ENCODE results near the gene NRIP1.

Gene NRIP1

DNA sequence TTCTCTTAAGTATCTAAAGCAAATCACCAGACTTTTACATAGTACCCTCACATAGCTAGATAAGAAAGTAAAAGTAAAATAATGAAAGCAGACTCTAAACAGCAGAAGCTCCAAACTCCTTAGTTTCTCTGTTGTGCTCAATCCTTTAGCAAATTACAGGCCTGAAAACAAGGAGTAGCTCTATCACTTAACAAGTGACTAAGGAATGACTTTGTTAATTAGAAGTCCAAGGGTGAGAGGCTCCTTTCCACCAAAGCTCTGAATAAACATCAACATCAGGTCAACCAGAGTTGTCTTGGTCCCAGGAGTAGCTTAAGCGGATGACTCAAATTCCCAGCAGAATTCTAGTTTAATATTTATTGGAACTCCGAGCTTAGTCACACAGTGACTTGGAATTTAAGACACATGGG, 5.9 kb downstream of the NRIP1 start:
- Histone ChIP-seq H3K4me1 (ENCODE audit: control insufficient read depth in 2 of 2, insufficient read depth in 2 of 2, low read length in 2 of 2) (peaks cover 38 to 79% of the 10 kb centered on the region in 2 donors), H3K36me3 (ENCODE audit: control insufficient read depth in 2 of 2, insufficient read depth in 2 of 2, low read length in 2 of 2) (no peaks in the 10 kb centered on the region), H3K4me3 (ENCODE audit: low read length in 2 of 2) (peak overlapping the region; percentile 1 to 60), H3K27ac (ENCODE audit: low read depth in 2 of 2, low read length in 2 of 2) (peak overlapping the region; percentile 38 to 53), H3K9me3 (ENCODE audit: control insufficient read depth in 2 of 2, low read length in 2 of 2) (no peaks in the 10 kb centered on the region), H3K9ac (ENCODE audit: low read depth in 1 of 2, low read length in 2 of 2) (peak overlapping the region; percentile 9 to 45), H3K27me3 (ENCODE audit: control insufficient read depth in 2 of 2, insufficient read depth in 2 of 2, low read length in 2 of 2) (no peaks in the 10 kb centered on the region)

DNA sequence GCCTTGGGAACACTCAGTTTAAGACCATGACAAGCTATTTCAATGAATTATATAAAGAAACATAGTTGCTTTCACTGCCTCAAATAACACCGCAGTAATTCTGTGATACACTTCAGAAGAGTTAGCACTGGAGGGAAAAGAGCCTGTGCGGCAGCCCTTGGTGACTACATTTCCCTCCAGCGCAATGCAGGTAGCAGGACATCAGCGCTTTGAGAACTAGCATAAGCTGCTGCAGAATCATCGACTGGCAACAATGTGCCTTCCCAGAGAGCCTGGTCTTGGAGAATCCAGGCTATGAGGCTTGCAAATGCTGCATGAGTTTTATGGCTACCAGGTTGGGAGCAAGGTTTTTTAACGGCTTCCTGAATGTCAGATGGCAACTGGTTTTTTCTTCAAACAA, 7.5 kb downstream of the NRIP1 start:
- peak overlapping the region; percentile 60 to 79 for H3K27ac ChIP-seq (ENCODE audit: low read depth in 2 of 2, low read length in 2 of 2)
- H3K36me3 ChIP-seq (ENCODE audit: control insufficient read depth in 2 of 2, insufficient read depth in 2 of 2, low read length in 2 of 2) = no peaks in the 10 kb centered on the region
- peaks cover 40 to 82% of the 10 kb centered on the region in 2 donors for H3K4me1 ChIP-seq (ENCODE audit: control insufficient read depth in 2 of 2, insufficient read depth in 2 of 2, low read length in 2 of 2)
- H3K4me3 ChIP-seq (ENCODE audit: low read length in 2 of 2) = peak overlapping the region; percentile 18 to 43
- H3K9me3 ChIP-seq (ENCODE audit: control insufficient read depth in 2 of 2, low read length in 2 of 2) = no peaks in the 10 kb centered on the region
- no peaks in the 10 kb centered on the region for H3K27me3 ChIP-seq (ENCODE audit: control insufficient read depth in 2 of 2, insufficient read depth in 2 of 2, low read length in 2 of 2)
- peak overlapping the region; percentile 10 to 28 for H3K9ac ChIP-seq (ENCODE audit: low read depth in 1 of 2, low read length in 2 of 2)

DNA sequence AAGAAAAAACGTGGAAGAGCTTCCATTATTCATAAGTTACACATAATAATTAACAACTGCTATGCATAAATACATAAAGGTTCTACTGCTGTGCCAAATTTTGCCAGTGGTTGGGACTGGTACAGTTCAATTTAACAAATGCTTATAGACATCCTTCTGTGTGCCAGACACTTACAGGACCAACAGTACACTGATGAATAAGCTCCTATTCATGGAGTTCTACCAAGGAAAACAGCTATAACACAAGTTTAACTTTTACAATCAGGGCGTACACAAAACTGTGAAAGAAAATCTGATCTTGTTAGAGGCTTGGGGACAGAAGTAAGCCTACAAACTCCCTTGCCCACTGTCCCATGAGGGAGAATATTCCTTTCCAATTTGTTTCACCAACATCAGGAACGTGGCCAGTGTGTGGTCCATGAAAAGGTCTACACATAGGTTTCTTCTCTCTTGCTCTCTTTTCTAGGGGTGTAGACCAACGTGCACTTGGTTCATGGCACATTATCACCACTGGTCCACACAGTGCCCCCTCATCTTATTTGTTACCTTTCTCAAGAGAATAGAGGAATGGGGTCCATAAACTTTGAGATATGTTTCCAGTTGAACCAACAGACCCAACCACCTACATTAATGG, 10.1 kb downstream of the NRIP1 start:
- H3K36me3 ChIP-seq (ENCODE audit: control insufficient read depth in 2 of 2, insufficient read depth in 2 of 2, low read length in 2 of 2) = no peaks in the 10 kb centered on the region
- H3K9ac ChIP-seq (ENCODE audit: low read depth in 1 of 2, low read length in 2 of 2) = no peak overlapping the region
- H3K9me3 ChIP-seq (ENCODE audit: control insufficient read depth in 2 of 2, low read length in 2 of 2) = no peaks in the 10 kb centered on the region
- peak overlapping the region in 1 of 2 donors; percentile 4 for H3K4me3 ChIP-seq (ENCODE audit: low read length in 2 of 2)
- no peaks in the 10 kb centered on the region for H3K27me3 ChIP-seq (ENCODE audit: control insufficient read depth in 2 of 2, insufficient read depth in 2 of 2, low read length in 2 of 2)
- H3K27ac ChIP-seq (ENCODE audit: low read depth in 2 of 2, low read length in 2 of 2) = peak overlapping the region; percentile 29 to 60
- H3K4me1 ChIP-seq (ENCODE audit: control insufficient read depth in 2 of 2, insufficient read depth in 2 of 2, low read length in 2 of 2) = peaks cover 51 to 81% of the 10 kb centered on the region in 2 donors

DNA sequence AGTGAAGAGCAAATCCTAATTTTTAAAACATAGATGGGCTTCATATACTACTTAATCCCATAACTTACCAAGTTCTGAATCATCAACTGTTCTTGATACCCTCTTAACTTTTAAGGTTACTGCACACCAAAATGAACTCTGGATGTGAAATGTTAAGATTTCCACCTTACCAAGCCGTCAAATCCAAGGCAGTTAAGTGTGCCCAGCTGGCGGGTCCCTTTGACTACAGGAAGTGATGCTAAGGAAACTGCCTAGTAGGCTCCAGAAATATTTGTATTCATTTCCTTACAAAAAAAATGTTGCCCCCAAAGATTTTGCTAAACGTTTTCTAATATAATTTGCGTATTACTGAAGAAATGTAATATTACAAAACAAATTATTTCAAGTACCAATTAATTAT, 10.7 kb downstream of the NRIP1 start:
- H3K27me3 ChIP-seq (ENCODE audit: control insufficient read depth in 2 of 2, insufficient read depth in 2 of 2, low read length in 2 of 2) = no peaks in the 10 kb centered on the region
- peak overlapping the region in 1 of 2 donors; percentile 60 for H3K27ac ChIP-seq (ENCODE audit: low read depth in 2 of 2, low read length in 2 of 2)
- no peak overlapping the region for H3K9ac ChIP-seq (ENCODE audit: low read depth in 1 of 2, low read length in 2 of 2)
- H3K4me1 ChIP-seq (ENCODE audit: control insufficient read depth in 2 of 2, insufficient read depth in 2 of 2, low read length in 2 of 2) = peaks cover 51 to 80% of the 10 kb centered on the region in 2 donors
- no peak overlapping the region for H3K4me3 ChIP-seq (ENCODE audit: low read length in 2 of 2)
- no peaks in the 10 kb centered on the region for H3K9me3 ChIP-seq (ENCODE audit: control insufficient read depth in 2 of 2, low read length in 2 of 2)
- no peaks in the 10 kb centered on the region for H3K36me3 ChIP-seq (ENCODE audit: control insufficient read depth in 2 of 2, insufficient read depth in 2 of 2, low read length in 2 of 2)

DNA sequence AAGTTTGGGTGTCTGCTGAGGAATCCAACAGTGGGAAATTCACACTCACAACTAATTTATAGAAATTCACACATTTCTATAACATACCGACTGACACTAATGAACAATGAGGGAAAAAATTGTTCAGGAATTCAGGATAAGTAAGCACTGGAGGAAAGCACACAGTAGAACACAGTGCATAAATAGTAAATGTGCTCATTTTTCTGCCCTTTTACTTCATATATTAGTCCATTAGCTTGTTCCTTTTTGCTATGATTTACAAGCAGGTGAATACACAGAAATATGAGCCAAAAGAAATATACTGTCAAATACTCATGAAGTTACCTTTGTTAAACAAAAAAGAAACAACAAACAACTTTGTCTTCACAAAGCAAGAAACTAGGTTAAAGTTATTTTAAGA, 11.3 kb downstream of the NRIP1 start:
- Histone ChIP-seq H3K27me3 (ENCODE audit: control insufficient read depth in 2 of 2, insufficient read depth in 2 of 2, low read length in 2 of 2) (no peaks in the 10 kb centered on the region), H3K9ac (ENCODE audit: low read depth in 1 of 2, low read length in 2 of 2) (peak overlapping the region in 1 of 2 donors; percentile 35), H3K9me3 (ENCODE audit: control insufficient read depth in 2 of 2, low read length in 2 of 2) (no peaks in the 10 kb centered on the region), H3K4me3 (ENCODE audit: low read length in 2 of 2) (peak overlapping the region in 1 of 2 donors; percentile 8), H3K36me3 (ENCODE audit: control insufficient read depth in 2 of 2, insufficient read depth in 2 of 2, low read length in 2 of 2) (no peaks in the 10 kb centered on the region), H3K4me1 (ENCODE audit: control insufficient read depth in 2 of 2, insufficient read depth in 2 of 2, low read length in 2 of 2) (peaks cover 48 to 78% of the 10 kb centered on the region in 2 donors), H3K27ac (ENCODE audit: low read depth in 2 of 2, low read length in 2 of 2) (peak overlapping the region; percentile 48 to 50)

DNA sequence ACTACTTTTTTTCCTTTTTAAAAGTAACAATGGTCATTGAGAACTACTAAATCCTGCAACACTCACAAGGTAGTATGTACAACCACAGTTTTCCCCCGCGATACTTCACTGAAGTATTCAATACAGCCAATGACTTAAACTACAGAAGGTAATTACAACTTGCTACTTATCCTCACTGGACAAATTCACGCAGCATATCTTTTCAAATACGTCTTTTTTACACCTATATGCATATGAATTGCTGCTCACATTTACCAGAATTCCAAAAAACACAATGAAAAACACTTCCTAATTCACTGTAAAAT, 12.4 kb downstream of the NRIP1 start:
- H3K9ac ChIP-seq (ENCODE audit: low read depth in 1 of 2, low read length in 2 of 2) = peak overlapping the region in 1 of 2 donors; percentile 39
- no peaks in the 10 kb centered on the region for H3K9me3 ChIP-seq (ENCODE audit: control insufficient read depth in 2 of 2, low read length in 2 of 2)
- H3K36me3 ChIP-seq (ENCODE audit: control insufficient read depth in 2 of 2, insufficient read depth in 2 of 2, low read length in 2 of 2) = no peaks in the 10 kb centered on the region
- H3K27me3 ChIP-seq (ENCODE audit: control insufficient read depth in 2 of 2, insufficient read depth in 2 of 2, low read length in 2 of 2) = no peaks in the 10 kb centered on the region
- H3K4me1 ChIP-seq (ENCODE audit: control insufficient read depth in 2 of 2, insufficient read depth in 2 of 2, low read length in 2 of 2) = peaks cover 46 to 75% of the 10 kb centered on the region in 2 donors
- H3K27ac ChIP-seq (ENCODE audit: low read depth in 2 of 2, low read length in 2 of 2) = peak overlapping the region; percentile 65 to 81
- H3K4me3 ChIP-seq (ENCODE audit: low read length in 2 of 2) = peak overlapping the region; percentile 5 to 33

DNA sequence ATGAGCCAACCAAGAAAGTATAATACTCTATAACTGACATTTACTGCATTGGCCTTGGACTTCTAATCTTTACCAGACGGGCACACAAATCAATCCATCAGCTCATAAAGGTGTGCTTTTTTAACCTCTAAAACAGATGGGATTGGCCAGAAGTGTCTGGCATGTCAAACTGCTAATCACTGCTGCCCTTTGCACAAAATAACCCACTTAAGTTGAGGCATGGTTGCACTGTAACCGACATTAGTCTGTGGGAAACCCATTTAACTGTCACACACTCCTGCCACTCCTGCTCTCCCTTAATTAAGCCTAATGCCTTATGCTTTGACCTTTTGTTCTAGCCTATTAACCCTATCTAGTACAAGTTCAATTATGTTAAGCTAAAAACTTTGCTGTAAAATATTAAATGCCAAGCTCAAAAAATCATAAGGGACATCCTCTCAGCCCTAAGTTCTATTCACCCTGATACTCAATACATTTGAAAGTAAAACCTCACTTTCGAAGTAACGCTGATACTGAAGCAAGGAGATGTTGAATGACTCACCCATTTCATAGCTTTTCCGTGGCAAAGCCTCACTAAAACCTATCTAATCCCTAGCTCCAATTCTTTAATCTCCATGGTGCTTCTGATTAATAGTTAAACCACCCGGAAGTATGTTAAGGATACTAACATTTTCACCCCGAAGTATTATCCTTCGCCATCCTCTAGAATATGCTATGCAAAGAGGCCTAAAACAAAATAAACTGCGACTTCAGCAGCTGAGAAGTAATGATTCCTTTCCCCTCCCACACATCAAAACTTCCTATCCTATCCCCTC, 12.9 kb downstream of the NRIP1 start:
- Histone ChIP-seq H3K27me3 (ENCODE audit: control insufficient read depth in 2 of 2, insufficient read depth in 2 of 2, low read length in 2 of 2) (no peaks in the 10 kb centered on the region), H3K27ac (ENCODE audit: low read depth in 2 of 2, low read length in 2 of 2) (peak overlapping the region; percentile 65 to 81), H3K36me3 (ENCODE audit: control insufficient read depth in 2 of 2, insufficient read depth in 2 of 2, low read length in 2 of 2) (no peaks in the 10 kb centered on the region), H3K9me3 (ENCODE audit: control insufficient read depth in 2 of 2, low read length in 2 of 2) (no peaks in the 10 kb centered on the region), H3K9ac (ENCODE audit: low read depth in 1 of 2, low read length in 2 of 2) (peak overlapping the region in 1 of 2 donors; percentile 39), H3K4me3 (ENCODE audit: low read length in 2 of 2) (peak overlapping the region; percentile 33 to 54), H3K4me1 (ENCODE audit: control insufficient read depth in 2 of 2, insufficient read depth in 2 of 2, low read length in 2 of 2) (peaks cover 44 to 69% of the 10 kb centered on the region in 2 donors)

DNA sequence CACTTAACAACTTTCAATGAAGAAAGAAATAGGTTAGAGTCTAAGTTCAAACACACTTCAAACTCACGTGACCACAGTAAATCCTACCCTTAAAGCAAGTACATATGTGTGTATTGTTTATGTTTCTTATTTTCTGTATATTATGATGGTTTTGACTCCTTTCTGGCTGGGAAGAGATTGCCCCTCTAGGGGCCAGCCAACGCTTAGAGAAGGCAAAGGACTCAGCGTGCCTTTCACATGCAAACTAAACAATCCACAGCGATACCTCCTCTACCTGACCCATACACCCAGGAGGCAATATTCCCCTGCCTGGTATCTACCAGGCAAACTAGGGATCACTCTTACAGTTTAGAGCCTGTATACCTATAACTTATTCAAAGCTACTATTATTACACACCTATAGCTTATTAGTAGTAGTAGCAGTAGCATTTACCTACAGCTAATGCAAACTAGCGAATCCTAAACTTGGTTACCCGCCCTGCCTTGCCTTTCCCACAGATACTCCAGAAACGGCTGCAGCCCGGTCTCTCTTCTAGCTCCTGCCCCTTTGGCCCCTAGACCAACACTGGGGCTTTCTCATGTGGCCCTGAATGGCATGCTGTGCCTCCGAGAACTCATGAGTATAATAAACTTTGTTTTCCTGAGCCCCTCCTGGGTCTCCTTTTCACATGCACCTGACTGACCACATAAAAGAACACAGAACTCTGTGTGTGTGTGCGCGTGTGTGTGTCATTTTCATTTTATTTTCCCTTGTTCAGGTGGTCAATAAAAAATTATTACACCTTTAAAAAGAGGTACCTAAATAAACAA, 14.0 kb downstream of the NRIP1 start:
- H3K36me3 ChIP-seq (ENCODE audit: control insufficient read depth in 2 of 2, insufficient read depth in 2 of 2, low read length in 2 of 2) = no peaks in the 10 kb centered on the region
- H3K27me3 ChIP-seq (ENCODE audit: control insufficient read depth in 2 of 2, insufficient read depth in 2 of 2, low read length in 2 of 2) = no peaks in the 10 kb centered on the region
- H3K4me3 ChIP-seq (ENCODE audit: low read length in 2 of 2) = peak overlapping the region; percentile 33 to 36
- no peaks in the 10 kb centered on the region for H3K9me3 ChIP-seq (ENCODE audit: control insufficient read depth in 2 of 2, low read length in 2 of 2)
- peaks cover 42 to 59% of the 10 kb centered on the region in 2 donors for H3K4me1 ChIP-seq (ENCODE audit: control insufficient read depth in 2 of 2, insufficient read depth in 2 of 2, low read length in 2 of 2)
- H3K27ac ChIP-seq (ENCODE audit: low read depth in 2 of 2, low read length in 2 of 2) = peak overlapping the region; percentile 78 to 81
- peak overlapping the region; percentile 8 to 59 for H3K9ac ChIP-seq (ENCODE audit: low read depth in 1 of 2, low read length in 2 of 2)

DNA sequence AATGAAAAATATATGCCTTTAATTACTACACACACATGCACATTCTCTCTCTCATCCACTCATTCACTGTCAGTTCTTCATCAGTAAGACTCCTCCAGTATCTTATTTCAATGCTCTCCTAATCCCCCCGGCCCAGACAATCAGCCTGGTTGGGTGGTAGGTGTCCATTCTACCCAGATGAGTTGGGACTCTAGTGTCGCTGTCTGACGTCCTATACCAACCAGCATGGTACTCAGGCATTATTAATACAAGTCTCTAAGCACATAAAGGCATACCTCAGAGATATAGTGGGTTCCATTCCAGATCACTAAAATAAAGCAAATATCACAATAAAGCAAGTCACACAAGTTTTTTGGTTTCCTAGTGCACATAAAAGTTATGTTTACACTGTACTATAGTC, 19.8 kb downstream of the NRIP1 start:
- H3K36me3 ChIP-seq (ENCODE audit: control insufficient read depth in 2 of 2, insufficient read depth in 2 of 2, low read length in 2 of 2) = peaks cover 7 to 10% of the 10 kb centered on the region in 2 donors
- H3K27me3 ChIP-seq (ENCODE audit: control insufficient read depth in 2 of 2, insufficient read depth in 2 of 2, low read length in 2 of 2) = no peaks in the 10 kb centered on the region
- H3K9me3 ChIP-seq (ENCODE audit: control insufficient read depth in 2 of 2, low read length in 2 of 2) = no peaks in the 10 kb centered on the region
- no peak overlapping the region for H3K27ac ChIP-seq (ENCODE audit: low read depth in 2 of 2, low read length in 2 of 2)
- H3K9ac ChIP-seq (ENCODE audit: low read depth in 1 of 2, low read length in 2 of 2) = no peak overlapping the region
- H3K4me1 ChIP-seq (ENCODE audit: control insufficient read depth in 2 of 2, insufficient read depth in 2 of 2, low read length in 2 of 2) = peaks cover 7 to 19% of the 10 kb centered on the region in 2 donors
- H3K4me3 ChIP-seq (ENCODE audit: low read length in 2 of 2) = no peak overlapping the region

DNA sequence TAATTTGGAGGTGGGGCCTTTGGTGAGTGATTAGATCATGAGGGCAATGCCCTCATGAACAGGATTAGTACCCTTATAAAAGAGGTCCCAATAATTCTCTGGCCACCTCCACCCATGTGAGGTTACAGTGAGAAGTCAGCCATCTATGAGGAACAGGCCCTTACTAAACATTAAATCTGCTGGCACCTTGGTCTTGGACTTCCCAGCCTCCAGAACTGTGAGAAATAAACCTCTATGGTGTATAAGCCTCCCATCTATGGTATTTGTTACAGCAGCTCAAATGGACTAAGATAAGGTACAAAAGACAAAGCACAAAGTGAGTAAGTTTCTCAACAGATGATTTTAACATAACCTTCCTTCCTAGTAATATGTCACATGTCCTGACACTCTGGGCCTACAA, 22.3 kb downstream of the NRIP1 start:
- no peaks in the 10 kb centered on the region for H3K9me3 ChIP-seq (ENCODE audit: control insufficient read depth in 2 of 2, low read length in 2 of 2)

More for the DNA sequence above, 22.3 kb downstream of the NRIP1 start:
- Histone ChIP-seq H3K27me3 (ENCODE audit: control insufficient read depth in 2 of 2, insufficient read depth in 2 of 2, low read length in 2 of 2) (no peaks in the 10 kb centered on the region), H3K36me3 (ENCODE audit: control insufficient read depth in 2 of 2, insufficient read depth in 2 of 2, low read length in 2 of 2) (peaks cover 9 to 10% of the 10 kb centered on the region in 2 donors), H3K4me1 (ENCODE audit: control insufficient read depth in 2 of 2, insufficient read depth in 2 of 2, low read length in 2 of 2) (peaks cover 0 to 2% of the 10 kb centered on the region in 2 donors), H3K9ac (ENCODE audit: low read depth in 1 of 2, low read length in 2 of 2) (no peak overlapping the region), H3K27ac (ENCODE audit: low read depth in 2 of 2, low read length in 2 of 2) (no peak overlapping the region), H3K4me3 (ENCODE audit: low read length in 2 of 2) (no peak overlapping the region)

Measured in mucosa of rectum (tissue), 2 donors.